ENCODE data around the gene TRIO.
"Not testable (repeated sequence)": the region's sequence is repeated elsewhere in the genome, so short reads cannot be mapped to it uniquely, and the experiment has no call there.

The TRIO gene

GRCh38 chr5:14186059-14186830 lies 43.1 kb downstream of the TRIO start:
- peak; percentile 93 for DNase-seq

GRCh38 chr5:14187157-14187556 lies 44.0 kb downstream of the TRIO start:
- no peak for DNase-seq

GRCh38 chr5:14187660-14188059 lies 44.5 kb downstream of the TRIO start:
- peak; percentile 83 for DNase-seq

GRCh38 chr5:14188778-14189177 lies 45.6 kb downstream of the TRIO start:
- DNase-seq = no peak

GRCh38 chr5:14189680-14190079 lies 46.5 kb downstream of the TRIO start:
- no peak for DNase-seq

GRCh38 chr5:14190194-14191164 lies 47.3 kb downstream of the TRIO start:
- DNase-seq = peak; percentile 100

- peak; percentile 77 for DNase-seq
Observed at GRCh38 chr5:14191325-14191724, 48.2 kb downstream of the TRIO start.

GRCh38 chr5:14193496-14193895 lies 50.4 kb downstream of the TRIO start:
- peak; percentile 61 for DNase-seq

GRCh38 chr5:14195588-14195987 lies 52.4 kb downstream of the TRIO start:
- DNase-seq = no peak

- DNase-seq = no peak
Observed at GRCh38 chr5:14197056-14197455, 53.9 kb downstream of the TRIO start.

GRCh38 chr5:14199902-14200301 lies 56.8 kb downstream of the TRIO start:
- DNase-seq = no peak

GRCh38 chr5:14200312-14200990 lies 57.3 kb downstream of the TRIO start:
- DNase-seq = no peak

- no peak for DNase-seq
Observed at GRCh38 chr5:14201325-14202045, 58.3 kb downstream of the TRIO start.

GRCh38 chr5:14202462-14202861 lies 59.3 kb downstream of the TRIO start:
- DNase-seq = peak; percentile 72

- DNase-seq = no peak
Observed at GRCh38 chr5:14204011-14204670, 61.0 kb downstream of the TRIO start.

GRCh38 chr5:14204785-14205321 lies 61.7 kb downstream of the TRIO start:
- peak; percentile 81 for DNase-seq

GRCh38 chr5:14206028-14206725 lies 63.0 kb downstream of the TRIO start:
- peak; percentile 59 for DNase-seq

- DNase-seq = not testable (repeated sequence)
Observed at GRCh38 chr5:14207428-14207827, 64.3 kb downstream of the TRIO start.

GRCh38 chr5:14208071-14209021 lies 65.2 kb downstream of the TRIO start:
- DNase-seq = peak; percentile 94
